GM21381 (cell line): Measurements from ENCODE around the gene USP7.
"Not testable (repeated sequence)": the region's sequence is repeated elsewhere in the genome, so short reads cannot be mapped to it uniquely, and the experiment has no call there.

Experiments
- ATAC-seq: cut with Tn5 transposase; IDR thresholded peaks from one replicate; pipeline ENCODE4 v1.9.1; 2021; ENCODE audit warnings: mild to moderate bottlenecking, moderate library complexity; ENCODE audit not compliant: unreplicated experiment

The USP7 gene

DNA sequence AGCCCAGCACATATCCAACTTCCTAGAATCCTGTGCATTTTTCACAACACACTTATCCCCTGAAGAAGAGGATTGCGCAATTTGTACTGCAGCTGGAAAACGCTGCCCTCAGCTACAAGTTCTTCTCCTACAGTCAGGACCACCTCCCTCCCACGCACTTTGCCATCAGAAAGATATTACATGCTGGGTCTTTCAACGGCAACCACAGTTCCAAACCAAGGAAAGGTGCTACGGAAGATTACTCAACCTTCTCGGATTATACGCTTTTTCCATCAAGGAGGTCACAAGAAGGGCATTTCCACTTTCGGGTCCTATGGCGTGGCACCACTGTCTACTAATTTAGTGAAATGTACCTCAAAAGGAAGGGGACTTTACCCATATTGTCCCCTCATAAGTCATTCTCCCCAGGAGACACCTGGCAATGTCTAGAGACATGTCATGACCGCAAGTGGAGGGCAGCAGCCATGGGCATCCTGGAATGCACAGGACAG lies 35.2 kb downstream of the USP7 start:
- no peak for ATAC-seq

GRCh38 chr16:8926827-8927226 lies 36.9 kb downstream of the USP7 start:
- ATAC-seq = no peak

DNA sequence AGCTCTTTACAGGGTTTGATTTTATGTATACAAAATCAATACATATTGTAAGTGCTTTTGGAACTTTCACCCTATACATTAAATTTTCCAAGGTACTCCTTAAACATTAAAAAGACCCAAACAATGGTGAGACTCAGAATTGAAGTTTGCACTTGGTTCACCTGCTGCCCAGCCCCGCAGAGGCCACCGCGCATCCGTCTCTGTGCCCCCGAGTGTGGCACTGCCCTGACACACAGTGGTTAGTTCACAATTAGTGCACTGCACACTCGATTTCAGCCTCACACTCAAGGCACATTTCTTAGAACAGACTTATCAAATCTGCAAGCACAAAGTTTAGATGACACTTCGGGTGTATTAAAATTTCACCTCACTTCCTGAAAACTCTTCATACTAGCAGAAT lies 38.3 kb downstream of the USP7 start:
- ATAC-seq = no peak

DNA sequence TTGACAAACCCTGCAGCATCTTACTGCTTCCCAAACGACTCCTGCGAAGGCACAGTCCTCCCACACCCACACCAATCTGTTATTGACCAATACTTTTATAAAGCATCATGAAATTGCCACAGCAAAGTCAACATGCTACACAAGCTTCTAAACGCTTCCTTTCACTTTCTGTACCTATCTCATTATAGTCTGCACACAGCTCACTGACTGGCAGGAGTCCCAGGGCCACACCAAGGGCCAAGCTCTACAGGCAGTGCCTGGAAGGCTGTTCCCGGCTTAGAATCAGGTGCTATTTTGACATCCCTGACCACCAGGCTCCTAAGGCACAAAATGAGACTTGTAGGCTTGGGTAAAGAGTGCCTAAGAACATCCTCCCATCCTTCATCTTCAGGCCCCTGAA lies 39.5 kb downstream of the USP7 start:
- no peak for ATAC-seq

- ATAC-seq = no peak
Measured at GRCh38 chr16:8923199-8923598, 40.5 kb downstream of the USP7 start.

GRCh38 chr16:8921347-8921984 lies 42.2 kb downstream of the USP7 start:
- ATAC-seq = no peak

GRCh38 chr16:8920645-8921346 lies 42.9 kb downstream of the USP7 start:
- no peak for ATAC-seq

DNA sequence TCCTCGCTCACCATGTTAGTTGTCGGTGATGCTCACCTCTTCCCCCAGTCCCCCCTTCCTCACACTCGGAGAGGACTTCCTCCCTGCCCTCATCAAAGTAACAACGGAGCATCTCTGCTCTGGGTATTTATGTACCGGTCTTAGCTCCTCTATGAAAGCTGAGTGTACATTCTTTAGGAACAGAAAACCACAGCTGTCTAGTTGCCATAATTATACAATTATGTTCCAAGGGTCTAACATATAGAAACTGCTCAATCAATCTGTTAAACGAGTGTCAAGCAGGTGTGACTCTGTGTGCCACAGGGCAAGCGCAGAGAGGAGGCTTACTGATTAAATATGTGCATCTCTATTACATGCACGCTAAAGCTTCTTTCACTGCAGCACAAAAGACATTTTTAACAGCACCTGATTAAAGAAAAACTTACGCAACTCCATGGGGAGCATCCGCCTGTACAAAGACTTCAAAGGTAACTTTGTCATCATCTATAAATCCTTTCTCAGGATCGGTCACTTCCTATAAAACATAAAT lies 43.7 kb downstream of the USP7 start:
- ATAC-seq = no peak

DNA sequence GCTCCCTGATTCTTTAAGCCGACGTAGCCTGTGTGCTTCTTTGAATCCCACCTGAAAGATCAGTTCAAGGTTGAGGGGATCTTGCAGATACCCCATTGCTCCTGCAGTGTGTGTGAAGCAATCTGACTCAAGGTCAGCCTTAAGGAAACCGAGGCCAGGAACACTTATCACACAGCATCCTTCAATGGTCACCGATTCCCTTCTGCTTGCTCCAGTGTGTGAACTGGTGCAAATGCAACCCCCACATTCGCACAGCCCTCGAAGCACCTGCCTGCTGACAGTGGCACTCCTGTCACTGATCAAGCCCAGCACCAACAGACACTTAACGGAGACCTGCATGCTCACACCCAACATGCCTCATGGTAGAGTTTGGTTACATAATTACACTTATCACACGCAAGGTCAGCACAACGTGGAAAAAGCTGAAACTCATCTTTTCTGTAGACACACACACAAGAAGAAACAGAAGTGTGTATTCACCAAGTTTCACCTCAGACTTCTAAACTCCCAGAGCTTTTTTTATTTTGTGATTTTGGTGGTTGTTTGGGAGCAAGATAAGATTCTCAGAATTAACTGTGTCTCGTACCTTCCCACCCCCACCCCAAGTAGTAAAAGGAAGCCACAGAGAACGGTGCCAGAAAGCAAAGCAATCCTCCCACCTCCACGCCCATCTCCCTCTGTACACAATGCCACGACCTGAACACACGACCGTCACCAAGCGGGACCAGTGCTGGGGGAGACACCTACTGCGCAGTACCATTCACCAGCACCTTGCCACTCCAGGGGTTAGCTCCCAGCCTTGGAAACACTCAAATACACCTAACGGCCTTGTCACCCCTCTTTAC lies 44.4 kb downstream of the USP7 start:
- ATAC-seq = no peak

- ATAC-seq = not testable (repeated sequence)
Measured at GRCh38 chr16:8917336-8917735, 46.4 kb downstream of the USP7 start.

DNA sequence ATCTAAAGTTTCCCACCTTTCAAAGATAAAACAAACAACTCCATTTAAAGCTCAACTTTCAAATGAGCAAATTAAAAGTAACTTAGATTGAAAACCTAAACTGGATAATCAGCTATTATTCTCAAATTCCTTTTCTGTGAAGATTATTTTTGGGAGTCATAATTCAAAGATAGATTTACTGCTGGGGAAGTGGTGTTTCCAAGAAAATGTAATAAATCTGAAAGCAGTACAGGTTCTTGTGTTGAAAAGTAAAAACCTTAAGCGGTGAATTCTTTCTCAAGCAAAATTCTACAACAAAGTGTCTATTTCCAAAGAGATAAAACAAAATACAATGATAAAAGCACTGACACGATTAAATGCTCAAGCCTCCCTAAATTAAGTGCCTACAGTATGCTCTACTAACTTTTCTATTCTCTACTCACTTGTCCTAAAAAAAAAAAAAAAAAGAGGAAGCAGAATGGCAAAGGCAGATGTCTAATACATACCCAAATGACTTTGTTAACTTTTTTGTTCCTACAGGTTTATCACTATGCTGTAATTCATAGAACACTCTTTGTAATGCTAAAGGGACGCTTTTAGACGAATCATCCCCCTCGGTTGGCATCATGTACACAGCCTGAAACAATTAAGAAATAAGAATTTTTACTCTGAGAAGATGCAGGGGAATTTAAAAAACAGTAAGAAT lies 47.0 kb downstream of the USP7 start:
- ATAC-seq = no peak

DNA sequence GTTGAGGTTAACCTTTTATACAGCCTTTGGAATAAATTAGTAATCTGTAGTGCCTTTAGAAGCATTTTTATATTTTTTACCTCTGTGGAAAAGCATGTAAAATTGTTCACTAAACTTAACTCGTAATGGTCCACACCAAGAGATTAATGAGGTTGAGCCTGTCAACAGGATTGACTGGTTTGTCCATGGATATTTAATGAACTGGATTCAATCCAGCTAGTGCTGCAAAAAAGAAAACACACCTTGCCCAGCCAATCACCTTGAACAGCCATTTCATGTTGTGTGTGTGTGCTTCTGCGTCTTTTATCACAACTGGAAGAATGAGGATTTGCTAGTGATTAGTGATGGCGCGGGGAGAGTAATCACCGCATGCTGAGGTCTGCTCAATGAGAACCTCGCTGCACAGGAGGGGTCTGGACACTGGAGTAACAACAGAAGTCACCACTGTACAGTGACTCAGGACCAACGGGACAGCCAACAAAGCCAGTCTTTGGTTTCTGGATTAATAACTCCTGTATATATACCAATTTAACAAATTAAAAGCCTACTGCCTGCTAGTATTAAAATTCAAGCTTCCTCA lies 47.9 kb downstream of the USP7 start:
- ATAC-seq = no peak

- no peak for ATAC-seq
Measured at GRCh38 chr16:8914098-8914497, 49.6 kb downstream of the USP7 start.

- no peak for ATAC-seq
Measured at GRCh38 chr16:8912793-8913192, 50.9 kb downstream of the USP7 start.

GRCh38 chr16:8910811-8911210 lies 52.9 kb downstream of the USP7 start:
- no peak for ATAC-seq

GRCh38 chr16:8908810-8909468 lies 54.8 kb downstream of the USP7 start:
- no peak for ATAC-seq

GRCh38 chr16:8907096-8907495 lies 56.6 kb downstream of the USP7 start:
- no peak for ATAC-seq

DNA sequence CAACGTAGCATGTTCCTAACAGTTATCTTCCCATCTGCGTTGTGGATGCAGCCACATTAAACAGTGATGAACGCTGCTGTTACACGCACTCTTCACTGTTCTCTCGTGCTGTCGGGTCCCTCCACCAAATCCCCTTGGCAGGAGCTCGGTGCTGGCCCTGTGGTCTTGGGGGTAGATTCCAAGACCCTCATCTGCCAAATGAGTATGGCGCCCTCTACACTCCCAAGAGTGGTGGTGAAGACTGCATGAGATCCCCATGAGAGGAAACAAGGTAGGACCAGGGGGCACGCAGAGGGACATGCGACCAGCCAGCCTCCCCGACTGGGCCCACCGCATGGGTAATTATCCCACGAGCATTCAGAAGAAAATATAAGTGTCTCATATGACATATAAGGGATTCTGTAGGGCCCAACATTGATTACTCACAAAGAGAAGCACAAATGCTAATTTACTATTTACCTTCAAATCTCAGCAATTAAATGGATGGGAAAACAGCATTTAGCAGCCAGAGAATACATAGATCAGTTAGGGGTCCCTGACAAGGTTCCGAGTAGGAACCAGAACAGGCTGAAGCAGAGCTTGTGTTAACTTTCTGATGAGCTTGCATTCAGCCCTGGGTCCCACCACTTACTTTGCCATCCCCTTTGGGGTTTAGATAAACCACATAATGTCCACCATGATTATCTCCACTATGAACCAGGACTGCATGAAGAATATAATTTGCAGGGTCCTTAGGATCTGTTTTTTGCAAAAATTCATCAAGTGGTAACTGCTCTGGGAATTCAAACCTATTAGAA lies 57.7 kb downstream of the USP7 start:
- no peak for ATAC-seq

DNA sequence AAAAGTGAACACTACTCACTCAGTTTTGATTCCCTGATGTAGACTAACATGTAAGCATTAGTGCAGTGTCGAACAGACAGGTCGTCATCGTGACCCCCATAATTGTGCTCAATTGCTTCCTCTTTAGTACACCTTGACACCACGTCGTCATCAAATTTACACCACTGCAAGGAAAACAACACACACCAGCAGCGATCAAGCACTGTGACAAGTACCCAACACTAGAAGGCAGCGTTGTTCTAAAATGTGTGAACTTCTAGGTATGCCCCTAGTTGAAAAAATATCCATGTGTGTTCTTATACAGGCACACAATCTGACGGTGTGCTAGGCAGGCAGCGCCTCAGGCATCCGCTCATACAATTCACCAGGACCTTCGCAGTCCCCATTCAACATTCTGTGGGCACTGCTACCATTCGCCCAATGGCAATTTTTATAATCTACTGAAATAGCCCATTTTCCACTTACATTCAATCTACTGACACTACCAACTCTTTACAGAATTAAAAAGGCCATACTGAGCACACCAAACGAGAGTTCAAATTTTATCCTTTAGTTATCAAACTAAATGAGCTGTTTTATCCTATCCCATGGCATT lies 58.4 kb downstream of the USP7 start:
- ATAC-seq = no peak
